Ovary (tissue), 3 donors: ENCODE results near the gene MUC5AC.

Experiments
- POLR2A ChIP-seq: fragments of 450-650 bp; IDR thresholded peaks from one replicate; pipeline ENCODE4 v1.6.1; 2017; ENCODE audit warnings: antibody characterized with exemption, mild to moderate bottlenecking, moderate library complexity
- TF ChIP-seq, protein P1 (sequence below), 3 donors: fragments of 450-650 bp in 2 of 3; fragments of 200-600 bp in 1 of 3; IDR thresholded peaks; one replicate each; pipeline versions ENCODE4 v1.5.1 to v1.8.0; 2016 to 2022; ENCODE audit warnings: antibody characterized with exemption in 3 of 3, mild to moderate bottlenecking in 1 of 3
- donor health status: DM: no; HTN: no; CAD: no.

GRCh38 chr11:1157645-1158591 is at the start of gene MUC5AC:
- no peak for TF ChIP-seq POLR2A
- TF ChIP-seq, protein P1, sequence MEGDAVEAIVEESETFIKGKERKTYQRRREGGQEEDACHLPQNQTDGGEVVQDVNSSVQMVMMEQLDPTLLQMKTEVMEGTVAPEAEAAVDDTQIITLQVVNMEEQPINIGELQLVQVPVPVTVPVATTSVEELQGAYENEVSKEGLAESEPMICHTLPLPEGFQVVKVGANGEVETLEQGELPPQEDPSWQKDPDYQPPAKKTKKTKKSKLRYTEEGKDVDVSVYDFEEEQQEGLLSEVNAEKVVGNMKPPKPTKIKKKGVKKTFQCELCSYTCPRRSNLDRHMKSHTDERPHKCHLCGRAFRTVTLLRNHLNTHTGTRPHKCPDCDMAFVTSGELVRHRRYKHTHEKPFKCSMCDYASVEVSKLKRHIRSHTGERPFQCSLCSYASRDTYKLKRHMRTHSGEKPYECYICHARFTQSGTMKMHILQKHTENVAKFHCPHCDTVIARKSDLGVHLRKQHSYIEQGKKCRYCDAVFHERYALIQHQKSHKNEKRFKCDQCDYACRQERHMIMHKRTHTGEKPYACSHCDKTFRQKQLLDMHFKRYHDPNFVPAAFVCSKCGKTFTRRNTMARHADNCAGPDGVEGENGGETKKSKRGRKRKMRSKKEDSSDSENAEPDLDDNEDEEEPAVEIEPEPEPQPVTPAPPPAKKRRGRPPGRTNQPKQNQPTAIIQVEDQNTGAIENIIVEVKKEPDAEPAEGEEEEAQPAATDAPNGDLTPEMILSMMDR (IDR thresholded peaks at IDR 0.05) = no peak
